ENCODE results near the gene RMI2.
"Not testable (repeated sequence)": the region's sequence is repeated elsewhere in the genome, so short reads cannot be mapped to it uniquely, and the experiment has no call there.

Gene RMI2

DNA sequence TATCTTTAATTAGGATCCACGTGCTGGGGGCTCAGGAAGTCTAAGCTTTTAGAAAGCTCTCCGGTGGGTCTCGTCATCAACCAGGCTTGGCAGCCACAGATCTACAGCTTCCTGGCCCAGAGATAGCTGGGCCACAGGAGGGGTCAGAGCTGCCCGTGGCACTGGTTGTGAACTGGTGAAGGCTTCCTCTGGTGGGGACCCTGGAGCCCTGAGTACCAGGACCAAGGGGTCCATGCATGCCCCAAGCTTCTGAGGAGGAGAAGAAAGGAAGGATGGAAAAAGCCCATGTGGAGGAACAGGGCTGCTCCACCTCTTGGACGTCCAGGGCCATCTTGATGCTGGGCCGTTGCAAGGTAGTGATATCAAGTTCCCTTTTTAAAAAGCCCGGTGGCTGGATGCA lies 13.3 kb downstream of the RMI2 start:
- no peak for DNase-seq

DNA sequence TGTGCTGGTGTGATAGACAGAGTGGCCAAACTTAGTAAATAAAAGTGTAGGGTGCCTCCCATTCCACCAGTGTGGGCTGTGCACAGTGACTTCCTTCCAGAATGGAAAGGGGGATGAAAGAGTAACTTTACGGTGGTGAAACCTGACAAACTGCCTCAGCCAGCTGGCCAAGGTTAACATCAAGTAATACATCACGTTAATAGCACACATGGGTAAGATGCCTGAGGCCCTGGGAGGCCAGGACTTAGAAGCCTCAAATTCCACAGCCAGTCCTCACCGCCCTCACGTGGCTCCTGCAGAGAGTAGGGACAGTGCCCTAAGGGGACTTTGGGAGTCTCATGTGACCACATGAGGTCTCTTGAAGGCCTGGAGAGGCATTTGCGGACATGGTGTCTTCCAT lies 14.1 kb downstream of the RMI2 start:
- DNase-seq, result no peak

GRCh38 chr16:11360641-11361373 lies 15.5 kb downstream of the RMI2 start:
- no peak for DNase-seq

- peak; percentile 38 for DNase-seq
Observed at GRCh38 chr16:11361701-11362451, 16.6 kb downstream of the RMI2 start.

GRCh38 chr16:11363927-11364258 lies 18.6 kb downstream of the RMI2 start:
- no peak for DNase-seq

DNA sequence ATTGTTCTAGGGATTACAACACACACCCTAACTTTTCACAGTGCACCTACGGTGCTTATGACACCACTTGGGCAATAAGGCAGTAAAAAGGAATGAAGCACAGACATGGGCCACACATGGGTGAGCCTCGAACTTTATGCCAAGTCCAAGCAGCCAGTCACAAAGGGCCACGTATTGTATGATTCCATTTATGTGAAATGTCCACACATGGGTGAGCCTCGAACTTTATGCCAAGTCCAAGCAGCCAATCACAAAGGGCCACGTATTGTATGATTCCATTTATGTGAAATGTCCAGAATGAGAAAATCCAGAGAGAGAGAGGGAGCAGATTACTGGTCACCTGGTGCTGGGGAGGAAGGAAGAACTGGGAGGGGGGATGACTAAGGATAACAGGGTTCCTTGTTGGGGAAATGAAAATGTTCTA lies 22.2 kb downstream of the RMI2 start:
- no peak for DNase-seq

DNA sequence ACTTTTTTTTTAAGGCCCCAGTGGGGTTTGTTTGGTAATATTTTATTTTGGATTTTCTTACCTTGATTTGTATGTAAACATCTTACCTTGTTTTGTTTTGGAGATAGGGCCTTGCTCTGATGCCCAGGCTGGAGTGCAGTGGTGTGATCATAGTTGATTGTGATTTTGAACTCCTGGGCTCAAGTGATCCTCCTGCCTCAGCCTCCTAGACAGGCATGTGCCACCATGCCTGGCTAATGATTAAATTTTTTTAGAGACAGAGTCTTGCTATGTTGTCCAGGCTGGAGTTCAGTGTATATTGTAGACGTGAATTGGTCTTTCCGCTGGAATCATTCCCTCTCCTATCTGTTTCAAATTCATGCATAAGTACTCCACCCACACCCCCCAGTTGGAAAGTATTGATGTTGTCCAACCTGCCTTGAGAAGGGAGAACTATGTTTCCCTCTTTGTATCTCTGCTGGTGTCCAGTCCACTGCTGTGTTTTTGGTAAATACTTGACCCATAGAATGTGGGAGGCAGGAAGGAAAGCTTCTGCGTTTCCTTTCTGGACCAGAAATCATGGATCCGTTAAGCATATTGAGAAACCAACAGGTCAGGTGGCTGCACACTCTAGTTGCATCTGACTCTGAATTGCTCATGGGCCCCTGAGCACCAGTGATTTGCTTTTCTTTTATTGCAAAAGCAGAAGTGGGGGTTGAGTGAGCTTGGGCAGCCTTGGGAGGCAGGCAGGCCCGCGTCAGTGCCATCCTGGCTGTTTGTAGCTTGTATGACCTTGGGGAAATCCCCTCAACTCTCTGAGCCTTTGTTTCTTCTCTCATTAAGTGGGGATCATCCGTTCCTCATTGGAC lies 25.0 kb downstream of the RMI2 start:
- no peak for DNase-seq

- DNase-seq, result not testable (repeated sequence)
Observed at GRCh38 chr16:11370932-11371279, 25.6 kb downstream of the RMI2 start.

DNA sequence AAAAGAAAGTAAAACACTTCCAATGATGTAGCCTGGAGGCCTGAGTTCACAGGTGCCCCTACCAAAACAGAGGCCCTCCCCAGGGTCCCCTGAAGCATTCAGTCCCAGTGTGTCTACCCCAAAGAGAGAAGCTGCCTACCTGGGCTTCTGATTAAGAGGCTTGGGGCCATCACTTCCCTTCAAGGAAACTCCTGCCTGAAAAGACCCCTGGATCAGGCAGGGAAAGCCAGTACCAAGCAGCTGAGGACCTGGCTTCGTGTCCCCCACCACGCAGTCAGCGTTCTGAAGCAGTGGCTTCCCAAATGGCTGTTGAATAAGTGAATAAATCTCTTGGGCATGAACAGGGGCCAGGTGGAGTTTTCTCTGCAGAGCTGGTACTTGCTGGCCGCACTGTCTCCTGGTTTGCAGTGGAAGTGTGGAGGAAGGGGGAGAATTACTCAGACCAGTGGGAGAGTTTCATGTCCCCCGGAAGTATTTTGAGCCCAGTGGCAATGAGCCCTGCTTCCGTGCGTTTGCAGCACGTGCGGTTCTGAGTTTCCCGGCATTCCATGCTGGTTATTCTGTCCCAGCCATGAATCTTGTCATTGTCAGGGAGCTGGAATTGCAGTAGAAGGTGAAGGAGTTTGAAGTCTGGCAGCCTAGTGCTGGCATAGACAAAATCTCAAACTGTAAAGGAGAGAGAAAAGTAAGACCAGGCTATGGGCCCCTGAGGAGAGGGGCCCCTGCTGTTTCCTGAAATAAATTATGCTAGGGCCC lies 27.0 kb downstream of the RMI2 start:
- no peak for DNase-seq

DNA sequence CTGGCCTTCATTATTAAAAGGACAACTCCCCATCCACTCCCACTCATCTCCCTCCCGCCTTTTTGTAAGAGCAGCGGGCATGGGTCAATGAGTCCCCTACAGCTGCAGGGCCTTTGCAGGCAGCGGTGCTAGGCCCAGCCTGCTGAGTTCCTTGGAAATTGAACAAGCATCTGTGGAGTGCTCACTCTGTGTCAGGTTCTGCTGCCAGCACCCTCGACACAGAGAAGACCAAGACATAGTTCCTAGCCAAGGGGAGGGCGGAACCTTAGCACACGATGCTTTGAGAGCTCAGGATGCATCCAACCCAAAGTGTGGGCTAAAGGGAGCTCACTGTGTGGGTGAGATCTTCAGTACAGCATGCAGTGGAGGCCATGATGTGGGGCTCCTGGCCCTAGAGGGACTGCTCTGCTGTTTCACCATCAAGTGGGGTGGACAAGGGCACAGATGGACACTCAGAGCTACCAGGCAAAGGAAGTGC lies 27.6 kb downstream of the RMI2 start:
- no peak for DNase-seq

- DNase-seq, result no peak
Observed at GRCh38 chr16:11374255-11374654, 29.0 kb downstream of the RMI2 start.

DNA sequence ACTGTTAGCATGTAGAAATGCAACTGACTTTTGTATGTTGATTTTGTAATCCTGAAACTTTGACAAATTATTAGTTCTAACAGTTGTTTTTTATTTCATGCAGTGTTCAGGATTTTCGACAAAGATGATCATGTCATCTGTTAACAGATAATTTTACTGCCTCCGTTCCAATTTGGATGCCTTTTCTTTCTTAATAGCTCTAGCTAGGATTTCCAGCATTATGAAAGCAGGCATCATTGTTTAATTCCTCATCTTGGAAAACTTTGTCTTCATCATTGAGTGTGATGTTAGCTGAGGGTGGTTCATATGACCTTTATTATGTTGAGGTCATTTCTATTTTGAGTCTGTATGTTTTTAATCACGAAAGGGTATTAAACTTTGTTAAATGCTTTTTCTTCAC lies 31.9 kb downstream of the RMI2 start:
- DNase-seq, result no peak

DNA sequence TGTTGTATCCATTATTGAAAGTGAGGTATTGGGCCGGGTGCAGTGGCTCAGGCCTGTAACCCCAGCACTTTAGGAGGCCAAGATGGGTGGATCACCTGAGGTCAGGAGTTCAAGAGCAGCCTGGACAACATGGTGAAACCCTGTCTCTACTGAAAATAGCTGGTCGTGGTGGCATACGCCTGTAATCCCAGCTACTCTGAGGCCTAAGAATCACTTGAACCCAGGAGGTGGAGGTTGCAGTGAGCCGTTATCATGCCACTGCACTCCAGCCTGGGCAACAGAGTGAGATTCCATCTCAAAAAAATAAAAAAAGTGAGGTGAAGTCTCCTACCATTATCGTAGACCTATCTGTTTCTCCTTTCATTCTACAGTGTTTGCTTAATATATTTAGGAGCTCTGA lies 33.7 kb downstream of the RMI2 start:
- not testable (repeated sequence) for DNase-seq

GRCh38 chr16:11379420-11379819 lies 34.2 kb downstream of the RMI2 start:
- no peak for DNase-seq

DNA sequence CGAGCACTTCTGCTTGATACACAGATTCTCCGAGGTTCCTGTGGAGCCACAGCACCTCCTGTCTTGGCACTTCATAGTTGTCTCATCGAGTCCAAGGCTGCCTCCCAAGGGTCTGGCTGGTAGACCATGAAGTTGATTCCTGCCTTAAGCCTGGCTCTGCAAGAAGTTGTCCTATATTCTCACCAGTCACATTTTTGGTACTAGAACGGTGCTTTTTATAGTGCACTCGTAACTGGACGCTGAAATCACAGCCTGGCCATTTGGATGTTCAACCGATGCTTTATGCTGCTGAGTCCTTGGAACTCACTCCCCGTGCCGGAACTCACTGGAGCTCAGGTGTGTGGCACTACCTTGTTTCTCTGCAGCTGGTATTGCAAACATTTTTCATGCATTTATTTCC lies 35.6 kb downstream of the RMI2 start:
- DNase-seq, result no peak

DNA sequence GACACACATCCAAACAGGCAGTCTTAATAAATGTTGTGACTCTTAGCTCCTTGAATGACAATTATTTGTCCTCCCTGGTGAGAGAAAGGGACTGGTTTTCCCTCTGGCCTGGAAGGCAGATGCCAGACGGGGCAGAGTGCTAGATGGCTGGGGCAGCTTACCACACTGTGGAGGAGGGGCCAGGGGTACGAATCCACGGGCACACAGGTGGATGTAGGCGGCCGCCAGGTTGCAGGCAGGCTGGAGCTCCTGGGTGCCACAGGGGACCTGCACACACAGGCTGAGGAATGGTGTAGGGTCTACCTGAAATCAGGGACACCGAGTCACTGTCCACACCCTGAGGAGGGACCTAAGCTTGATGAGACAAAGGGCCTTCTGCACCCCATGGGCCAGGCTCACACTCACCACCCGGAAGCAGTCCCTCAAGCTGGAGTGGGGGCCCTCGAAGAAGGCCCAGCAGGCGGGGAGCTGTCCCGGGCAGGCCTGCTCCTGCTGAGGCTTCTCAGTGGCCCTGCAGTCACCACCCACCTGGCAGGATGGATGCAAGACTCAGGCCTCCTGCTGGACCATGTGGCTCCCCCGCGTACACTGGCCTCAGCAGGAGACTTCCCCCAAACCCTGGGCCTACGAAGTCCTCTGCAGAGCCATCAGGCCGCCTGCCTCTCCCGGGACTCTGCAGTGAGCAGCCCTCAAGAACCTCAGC lies 38.4 kb downstream of the RMI2 start:
- no peak for DNase-seq

DNA sequence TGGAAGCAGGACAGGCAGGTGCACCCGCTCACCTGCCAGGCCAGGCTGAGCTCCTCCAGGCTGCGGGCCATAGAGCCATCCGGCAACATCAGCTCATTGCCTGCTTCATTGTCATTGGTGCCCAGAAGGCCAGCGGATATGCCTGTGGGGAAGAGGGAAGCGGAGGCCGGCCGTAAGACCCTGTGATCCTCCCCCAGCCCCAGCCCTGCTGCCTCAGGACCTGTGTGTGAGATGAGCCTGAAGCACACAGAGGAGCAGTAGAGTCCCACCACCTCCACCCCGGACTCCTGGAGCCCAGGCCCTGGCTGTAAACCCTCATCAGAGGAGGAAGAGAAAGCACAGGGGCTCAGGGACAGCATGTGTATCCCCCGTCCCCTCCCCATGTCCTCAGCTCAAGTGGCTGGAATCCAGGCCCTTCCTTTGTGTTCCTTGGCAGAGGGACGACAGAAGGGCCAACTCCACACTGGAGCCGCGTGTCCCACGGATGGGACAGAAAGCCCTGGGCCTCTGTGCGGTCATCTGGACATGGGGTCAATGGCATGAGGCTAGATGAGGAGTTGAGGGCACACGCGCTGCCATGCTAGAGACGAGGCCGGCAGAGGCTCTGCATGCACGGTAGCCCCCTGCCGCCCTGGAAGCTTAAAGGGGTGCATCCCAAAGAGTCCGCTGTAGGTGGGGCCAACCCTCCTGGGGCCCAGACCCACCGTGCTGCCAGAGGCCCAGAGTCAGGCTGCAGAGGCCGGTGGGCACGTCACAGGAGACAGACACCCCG lies 39.1 kb downstream of the RMI2 start:
- no peak for DNase-seq

- DNase-seq, result no peak
Observed at GRCh38 chr16:11384956-11385586, 39.8 kb downstream of the RMI2 start.

GRCh38 chr16:11386054-11386680 lies 40.9 kb downstream of the RMI2 start:
- no peak for DNase-seq

- no peak for DNase-seq
Observed at GRCh38 chr16:11386791-11387546, 41.7 kb downstream of the RMI2 start.

All from activated gamma-delta T cell treated with Interleukin-2 at 50 U/mL for 16 hours (primary cell).